HepG2 (cell line): ENCODE data around the gene RPL19. TPM values are rescaled to one million over a fixed set of nuclear protein-coding genes. Genes with fewer than 3 reads are reported as not detected.
A peak's percentile ranks its signal among the peaks of the same experiment; 100 is the strongest.

ENCODE experiments used
- ATAC-seq: fragments of 200-7000 bp; cut with Tn5 transposase; 3 replicates; pipeline ENCODE4 v1.9.1; 2020; ENCODE audit warnings: mild to moderate bottlenecking, moderate library complexity
- BruUV-seq: library from RNA; stranded (reverse); fragments of 400-500 nt; replicated peaks from 2 replicates; lab custom pipeline; 2021; lab: Mats Ljungman, UMichigan
- CTCF ChIA-PET: fragments of 300-600 bp; formaldehyde crosslinking; extraction: SDS; loops from one replicate; lab custom pipeline; 2021; ENCODE audit warnings: low total read pairs, inconsistent platforms, low intra/inter-chr PET ratio; lab: Yijun Ruan, JAX
- POLR2A ChIA-PET: fragments of 350-600 bp; sonication (Branson Sonifier 250); formaldehyde crosslinking; loops from one replicate; lab custom pipeline; 2020; ENCODE audit warnings: antibody characterized with exemption, inconsistent platforms; lab: Yijun Ruan, JAX
- DNase-seq: peaks from one replicate; pipeline ENCODE4 v3.0.0-alpha.2; 2015; ENCODE audit warnings: low spot score
- FAIRE-seq: peaks from 3 replicates; lab custom pipeline; 2011; peaks lifted over from hg19 to GRCh38; lab: Jason Lieb, UNC
- H2AFZ ChIP-seq: one replicate; pipeline ENCODE4 v1.6.1; 2011; ENCODE audit warnings: low read length, inconsistent platforms
- H3K27ac ChIP-seq: fragments of 300-600 bp; 3 replicates; pipeline ENCODE4 v1.8.0; 2011; ENCODE audit warnings: mixed run types, mild to moderate bottlenecking, mixed read lengths, low read length, inconsistent platforms; ENCODE audit not compliant: insufficient read depth; ENCODE audit errors: extremely low read length
- H3K27me3 ChIP-seq, 2 experiments: fragments of 200-600 bp in 1 of 2; 2 replicates in 1 of 2; 3 replicates in 1 of 2; pipeline versions ENCODE4 v1.6.0 to v1.8.0; 2011; ENCODE audit warnings: low read length in 2 of 2, mild to moderate bottlenecking in 2 of 2, moderate library complexity in 2 of 2, inconsistent platforms in 1 of 2; ENCODE audit not compliant: insufficient read depth in 2 of 2, control insufficient read depth in 1 of 2
- H3K36me3 ChIP-seq, 2 experiments: fragments of 200-600 bp in 1 of 2; replicated peaks in 1 of 2; 2 replicates in 1 of 2; 3 replicates in 1 of 2; pipeline versions ENCODE4 v1.5.1 to v1.8.0; 2011; ENCODE audit warnings: low read length in 2 of 2, inconsistent platforms in 1 of 2; ENCODE audit not compliant: insufficient read depth in 2 of 2, control insufficient read depth in 1 of 2
- H3K4me1 ChIP-seq: 2 replicates; pipeline ENCODE4 v1.5.1; 2012; ENCODE audit warnings: low read length, inconsistent platforms; ENCODE audit not compliant: insufficient read depth
- H3K4me2 ChIP-seq: 2 replicates; pipeline ENCODE4 v1.6.0; 2011; ENCODE audit warnings: low read depth, low read length, inconsistent platforms
- H3K4me3 ChIP-seq, 3 experiments: fragments of 200-600 bp in 1 of 3; sonication (generic), shearing (Covaris generic) in 1 of 3; replicated peaks in 1 of 3; 2 replicates each; pipeline ENCODE4 v1.5.1; 2011 to 2016; ENCODE audit warnings: low read length in 3 of 3, inconsistent platforms in 2 of 3, low read depth in 2 of 3, mild to moderate bottlenecking in 2 of 3, control low read depth in 1 of 3, mixed read lengths in 1 of 3; ENCODE audit not compliant: insufficient read depth in 1 of 3
- H3K79me2 ChIP-seq: one replicate; pipeline ENCODE4 v1.6.1; 2011; ENCODE audit warnings: low read length, inconsistent platforms; ENCODE audit not compliant: insufficient read depth
- H3K9ac ChIP-seq: 2 replicates; pipeline ENCODE4 v1.6.0; 2011; ENCODE audit warnings: mild to moderate bottlenecking, low read depth, low read length, inconsistent platforms; ENCODE audit not compliant: insufficient read depth
- H3K9me3 ChIP-seq: 2 replicates; pipeline ENCODE4 v1.5.1; 2012; ENCODE audit warnings: mild to moderate bottlenecking, low read length
- H4K20me1 ChIP-seq: 2 replicates; pipeline ENCODE4 v1.6.0; 2011; ENCODE audit warnings: inconsistent platforms, mild to moderate bottlenecking, low read length, moderate library complexity; ENCODE audit not compliant: insufficient read depth
- AGO1 ChIP-seq: fragments of 200-400 bp; formaldehyde crosslinking; IDR thresholded peaks from 2 replicates; pipeline ENCODE4 v1.6.1; 2017; ENCODE audit warnings: mild to moderate bottlenecking, low read depth, low read length, moderate library complexity; ENCODE audit not compliant: poor library complexity, severe bottlenecking
- CSRNP1 ChIP-seq: sonication (generic); formaldehyde crosslinking; IDR thresholded peaks from 2 replicates; pipeline ENCODE4 v1.8.1; 2023; ENCODE audit warnings: mild to moderate bottlenecking, missing genetic modification reagents
- ESRRA ChIP-seq: sonication (generic); formaldehyde crosslinking; IDR thresholded peaks from 2 replicates; pipeline ENCODE4 v1.5.1; 2020; ENCODE audit warnings: mild to moderate bottlenecking, low read depth, missing genetic modification reagents
- NAIF1 ChIP-seq: sonication (generic); formaldehyde crosslinking; IDR thresholded peaks from 2 replicates; pipeline ENCODE4 v1.5.0; 2020; ENCODE audit warnings: mild to moderate bottlenecking, missing genetic modification reagents, borderline replicate concordance
- PATZ1 ChIP-seq: sonication (generic); formaldehyde crosslinking; IDR thresholded peaks from 2 replicates; pipeline ENCODE4 v1.4.0; 2020; ENCODE audit warnings: missing genetic modification reagents
- SALL1 ChIP-seq: sonication (generic); formaldehyde crosslinking; IDR thresholded peaks from 2 replicates; pipeline ENCODE4 v1.8.0; 2022; ENCODE audit warnings: mild to moderate bottlenecking, missing genetic modification reagents
- SCMH1 ChIP-seq: sonication (generic); formaldehyde crosslinking; IDR thresholded peaks from 2 replicates; pipeline ENCODE4 v1.9.0; 2021; ENCODE audit warnings: missing genetic modification reagents, mild to moderate bottlenecking, borderline replicate concordance
- SPEN ChIP-seq: sonication (generic); formaldehyde crosslinking; IDR thresholded peaks from 2 replicates; pipeline ENCODE4 v1.5.1; 2020; ENCODE audit warnings: low read depth, mild to moderate bottlenecking, missing genetic modification reagents
- UBTF ChIP-seq: sonication (generic); formaldehyde crosslinking; IDR thresholded peaks from 2 replicates; pipeline ENCODE4 v1.4.0; 2020; ENCODE audit warnings: mild to moderate bottlenecking, missing genetic modification reagents
- WIZ ChIP-seq: sonication (generic); formaldehyde crosslinking; IDR thresholded peaks from 2 replicates; pipeline ENCODE4 v1.5.1; 2020; ENCODE audit warnings: mild to moderate bottlenecking, missing genetic modification reagents
- ZNF775 ChIP-seq: sonication (generic); formaldehyde crosslinking; IDR thresholded peaks from 2 replicates; pipeline ENCODE4 v1.4.0; 2020; ENCODE audit warnings: missing genetic modification reagents, mild to moderate bottlenecking, moderate library complexity, borderline replicate concordance
- ZSCAN29 ChIP-seq: sonication (generic); formaldehyde crosslinking; conservative IDR thresholded peaks from 2 replicates; pipeline ENCODE4 v1.4.0; 2020; ENCODE audit warnings: mild to moderate bottlenecking, missing genetic modification reagents
- ZZZ3 ChIP-seq: sonication (generic); formaldehyde crosslinking; IDR thresholded peaks from 2 replicates; pipeline ENCODE4 v1.4.0; 2020; ENCODE audit warnings: missing genetic modification reagents, mild to moderate bottlenecking, borderline replicate concordance
- WGBS: methylation state at CpG from one replicate; pipeline ENCODE4 v1.1.6; 2017; ENCODE audit warnings: low lambda C conversion rate; 5-methylcytosine and 5-hydroxymethylcytosine counted together
- in situ Hi-C: cut with HindIII; loops from 2 replicates; pipeline ENCODE4 v1.10.0; 2017; ENCODE audit warnings: low pct_unique_long_range_greater_than_20kb; ENCODE audit not compliant: extremely low pct_ligation_motif_present
- intact Hi-C: fragments of 100-400 bp; cut with micrococcal nuclease; formaldehyde crosslinking; loops from one replicate; pipeline ENCODE4 v1.10.0; 2022; ENCODE audit not compliant: unreplicated experiment
- polyA plus RNA-seq, 8 experiments: library from polyadenylated mRNA; depleted of rRNA in 3 of 8; stranded (reverse) in 7 of 8; unstranded in 1 of 8; fragments of >200 nt; fragmentation: Illumina TruSeq in 4 of 8; extraction: Trizol in 4 of 8; gene quantifications; 2 replicates each; pipeline versions ENCODE4 v1.2.1 to v1.2.3, GENCODE V29; 2011 to 2016; ENCODE audit warnings: low read depth in 4 of 8, missing spikeins in 1 of 8, mixed read lengths in 1 of 8; ENCODE audit not compliant: insufficient read depth in 1 of 8
- total RNA-seq, 5 experiments: library from RNA; depleted of rRNA; stranded (reverse); fragments of >200 nt; fragmentation: Illumina TruSeq; extraction: Trizol; gene quantifications; 2 replicates each; pipeline ENCODE4 v1.2.3, GENCODE V29; 2016; ENCODE audit warnings: low read depth in 1 of 5
- TF ChIP-seq, protein P1 (sequence below): sonication (generic); formaldehyde crosslinking; IDR thresholded peaks from 2 replicates; pipeline ENCODE4 v1.4.0; 2020; ENCODE audit warnings: missing genetic modification reagents

RPL19 gene
- total and polyA plus RNA-seq, 2 of the 13 experiments (the other 11 are each of a cell fraction or from before 2014, with no cell fraction given), result 2,522 to 2,768 TPM

- H3K27me3 ChIP-seq, result peaks cover 8 to 40% of the 10 kb centered on the region in 2 experiments
- ChIA-PET CTCF (interaction anchor here (2.5 kb wide), 1 partner anchor 168 kb away, joined by 33 read pairs; no protein-coding TSS in a partner anchor), POLR2A (interaction anchor here (0.6 kb wide), 1 partner anchor 17 kb away, joined by 3 read pairs; no protein-coding TSS in a partner anchor)
- no peak for FAIRE-seq
- H3K27ac ChIP-seq, result no peak within 1 kb of the TSS
- 0 out of 2 replicates have a peak, but pooled peaks cover 2% of the 10 kb centered on the region for H4K20me1 ChIP-seq
- no peak for DNase-seq
- H3K9ac ChIP-seq, result no peak within 1 kb of the TSS
- intact Hi-C loops, result loop anchor here (5.0 to 10.0 kb wide), 2 partner anchors 237 to 279 kb away; partner anchors contain the start of gene LASP1
- in situ Hi-C loops, result loop anchor here (5.0 to 25.0 kb wide), 4 partner anchors 79 to 389 kb away; partner anchors contain the start of gene PSMB3
- peak within 1 kb of the TSS; percentile 97 for H3K4me2 ChIP-seq
- H3K9me3 ChIP-seq, result no peaks in the 10 kb centered on the region
- no peaks in the 10 kb centered on the region for H3K79me2 ChIP-seq
- no peak within 1 kb of the TSS for H2AFZ ChIP-seq
- no TSS peak for BruUV-seq
- no peak for ATAC-seq
- H3K36me3 ChIP-seq, result no peaks in the 10 kb centered on the region
- H3K4me1 ChIP-seq, result peaks cover 34% of the 10 kb centered on the region
- peak within 1 kb of the TSS; percentile 44 to 95 (median 69); a peak in 4 of 6 replicates for H3K4me3 ChIP-seq
- WGBS, result 6% methylated on average over 35 of the region's 68 CpGs
- TF ChIP-seq WIZ (no peak), SALL1 (0 out of 2 replicates have a peak, but pooled peaks have one; percentile 14), ESRRA (CRISPR knock-in tag) (no peak), PATZ1 (CRISPR knock-in tag) (peak; percentile 15; the same call in 1 of the 2 replicates), SPEN (CRISPR knock-in tag) (0 out of 2 replicates have a peak, but pooled peaks have one; percentile 28), SCMH1 (no peak), CSRNP1 (CRISPR knock-in tag) (no peak), ZSCAN29 (CRISPR knock-in tag) (no peak), ZNF775 (CRISPR knock-in tag) (no peak), AGO1 (no peak), ZZZ3 (CRISPR knock-in tag) (no peak), UBTF (peak; percentile 37; the same call in 1 of the 2 replicates), NAIF1 (CRISPR knock-in tag) (no peak)
- TF ChIP-seq, protein P1, sequence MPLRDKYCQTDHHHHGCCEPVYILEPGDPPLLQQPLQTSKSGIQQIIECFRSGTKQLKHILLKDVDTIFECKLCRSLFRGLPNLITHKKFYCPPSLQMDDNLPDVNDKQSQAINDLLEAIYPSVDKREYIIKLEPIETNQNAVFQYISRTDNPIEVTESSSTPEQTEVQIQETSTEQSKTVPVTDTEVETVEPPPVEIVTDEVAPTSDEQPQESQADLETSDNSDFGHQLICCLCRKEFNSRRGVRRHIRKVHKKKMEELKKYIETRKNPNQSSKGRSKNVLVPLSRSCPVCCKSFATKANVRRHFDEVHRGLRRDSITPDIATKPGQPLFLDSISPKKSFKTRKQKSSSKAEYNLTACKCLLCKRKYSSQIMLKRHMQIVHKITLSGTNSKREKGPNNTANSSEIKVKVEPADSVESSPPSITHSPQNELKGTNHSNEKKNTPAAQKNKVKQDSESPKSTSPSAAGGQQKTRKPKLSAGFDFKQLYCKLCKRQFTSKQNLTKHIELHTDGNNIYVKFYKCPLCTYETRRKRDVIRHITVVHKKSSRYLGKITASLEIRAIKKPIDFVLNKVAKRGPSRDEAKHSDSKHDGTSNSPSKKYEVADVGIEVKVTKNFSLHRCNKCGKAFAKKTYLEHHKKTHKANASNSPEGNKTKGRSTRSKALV (CRISPR knock-in tag), result no peak
These were observed 48.7 kb upstream of the RPL19 start, which contains the start of gene PLXDC1 for GRCh38 chr17:39151150-39151942. PLXDC1 (minus strand) TSS chr17:39151637; CDS start chr17:39151437, 200 bp downstream.
